ENCODE results near the gene CAPRIN2. TPM values are rescaled to one million over a fixed set of nuclear protein-coding genes. Genes with fewer than 3 reads are reported as not detected.

The CAPRIN2 gene
- total and polyA plus RNA-seq, 2 of the 8 experiments (the other 6 are each of a cell fraction or from before 2014, with no cell fraction given): 24.8 to 52.0 TPM

DNA sequence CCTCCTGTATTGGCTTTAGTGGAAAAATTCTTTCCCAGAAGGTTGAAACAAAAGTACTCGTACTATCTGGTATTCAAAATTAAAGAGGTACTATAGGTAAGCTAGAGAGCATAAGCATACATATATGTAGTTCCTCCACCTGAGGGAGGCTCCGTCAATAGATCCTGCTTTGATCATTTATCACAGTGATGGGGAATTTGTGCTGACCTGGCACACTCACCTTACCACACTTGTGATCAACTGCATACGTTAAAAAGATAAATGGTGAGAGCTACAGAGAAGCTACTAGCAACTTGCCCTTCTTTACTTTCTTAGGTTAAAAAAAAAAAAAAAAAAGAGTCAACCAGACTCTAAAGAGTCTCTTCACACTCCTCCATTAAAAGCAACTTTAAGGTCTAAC is 2.5 kb downstream of the CAPRIN2 start:
- peaks cover 0 to 68% of the 10 kb centered on the region in 2 experiments; a peak in 3 of 4 replicates for H3K79me2 ChIP-seq (ENCODE audit: control insufficient read depth in 1 of 2, insufficient read depth in 2 of 2, low read length in 2 of 2)
- H3K18ac ChIP-seq (ENCODE audit: extremely low read depth, low read length): no peak overlapping the region
- no peak overlapping the region for H4K5ac ChIP-seq (ENCODE audit: insufficient read length, low read depth, low read length)
- H3K27ac ChIP-seq (ENCODE audit: low read depth, low read length): no peak overlapping the region
- no peaks in the 10 kb centered on the region; the same call in 1 of the 2 replicates for H3K79me1 ChIP-seq (ENCODE audit: low read depth, low read length)
- no peak overlapping the region for H2AK5ac ChIP-seq (ENCODE audit: low read depth, low read length)
- H4K91ac ChIP-seq (replicated peaks; ENCODE audit: insufficient read length, low read length): no peak overlapping the region
- no peak overlapping the region for H3K56ac ChIP-seq (replicated peaks; ENCODE audit: insufficient read length, low read depth, low read length)
- DNase-seq (ENCODE audit: low read depth in 1 of 2, low spot score in 2 of 2) (no peak), FAIRE-seq (no peak)
- H3K9me3 ChIP-seq (ENCODE audit: insufficient read depth in 2 of 2, low read depth in 1 of 2, low read length in 1 of 2): no peaks in the 10 kb centered on the region; a peak in 1 of 4 replicates
- H4K8ac ChIP-seq (ENCODE audit: extremely low read depth, insufficient read depth, low read length): no peak overlapping the region
- no peak overlapping the region for H2BK20ac ChIP-seq (ENCODE audit: low read length)
- H3K9ac ChIP-seq (replicated peaks in 1 of 4; ENCODE audit: extremely low read depth in 1 of 4, low read depth in 3 of 4, low read length in 3 of 4): 0 out of 7 replicates have a peak overlapping the region, but pooled peaks of 1 of the 4 experiments have one; percentile 45
- ChIA-PET POLR2A (ENCODE audit: partially characterized antibody) (interaction anchor here (1.1 to 3.7 kb wide), 3 partner anchors 41 to 57 kb away, joined by 3 to 22 read pairs (median 17); partner anchors contain the start of gene IPO8), CTCF (ENCODE audit: partially characterized antibody) (interaction anchor here (1.0 to 3.7 kb wide), 7 partner anchors 8 to 76 kb away, joined by 3 to 30 read pairs (median 13); no protein-coding TSS in a partner anchor)
- peaks cover 10% of the 10 kb centered on the region for H3K23me2 ChIP-seq (ENCODE audit: low read depth, low read length)
- no peak overlapping the region for H2BK15ac ChIP-seq (ENCODE audit: low read length)
- no peak overlapping the region for H2BK12ac ChIP-seq (ENCODE audit: low read depth, low read length)
- no peak overlapping the region for H3K4ac ChIP-seq (replicated peaks; ENCODE audit: insufficient read length, low read depth, low read length)
- TF ChIP-seq NRF1 (IDR thresholded peaks at IDR 0.05; ENCODE audit: low read depth, low read length) (no peak), RXRA (IDR thresholded peaks at IDR 0.05; ENCODE audit: insufficient read depth, low read depth, low read length) (no peak), GTF2F1 (IDR thresholded peaks at IDR 0.05; ENCODE audit: borderline replicate concordance, low read depth, low read length) (no peak), ASH2L (IDR thresholded peaks at IDR 0.05; ENCODE audit: low read length) (no peak), SIX5 (IDR thresholded peaks at IDR 0.05; ENCODE audit: low read depth, low read length) (no peak), ATF2 (IDR thresholded peaks at IDR 0.05; ENCODE audit: low read length) (no peak)
- no peaks in the 10 kb centered on the region for H3K27me3 ChIP-seq (replicated peaks in 1 of 4; ENCODE audit: control insufficient read depth in 3 of 4, extremely low read depth in 1 of 4, insufficient read depth in 3 of 4, low read length in 3 of 4)
- no peak overlapping the region for H2AFZ ChIP-seq (ENCODE audit: low read length)
- H3K4me1 ChIP-seq (replicated peaks in 1 of 4; ENCODE audit: control insufficient read depth in 3 of 4, insufficient read depth in 4 of 4, low read length in 3 of 4): peaks cover 3 to 6% (median 4%) of the 10 kb centered on the region in 4 experiments; a peak in 5 of 7 replicates
- H2BK120ac ChIP-seq (replicated peaks; ENCODE audit: low read depth, low read length): no peak overlapping the region
- no peak overlapping the region for H3K14ac ChIP-seq (ENCODE audit: insufficient read length)
- no peaks in the 10 kb centered on the region for H4K20me1 ChIP-seq (replicated peaks in 1 of 2; ENCODE audit: control insufficient read depth in 1 of 2, insufficient read depth in 2 of 2, low read length in 2 of 2)
- H3K4me2 ChIP-seq (ENCODE audit: insufficient read depth in 1 of 2, low read depth in 2 of 2, low read length in 2 of 2): peak overlapping the region; percentile 80 to 97; a peak in 3 of 4 replicates
- H3K4me3 ChIP-seq (ENCODE audit: extremely low read depth in 1 of 4, insufficient read depth in 2 of 4, low read depth in 3 of 4, low read length in 4 of 4): peak overlapping the region in 2 of 4 experiments; percentile 23 to 98; a peak in 2 of 8 replicates
- H2BK5ac ChIP-seq (ENCODE audit: low read depth, low read length): no peak overlapping the region; the same call in 1 of the 2 replicates
- no peak overlapping the region for H3K23ac ChIP-seq (ENCODE audit: insufficient read length)
- peaks cover 0 to 26% (median 8%) of the 10 kb centered on the region in 4 experiments; a peak in 4 of 8 replicates for H3K36me3 ChIP-seq (ENCODE audit: control insufficient read depth in 2 of 4, insufficient read depth in 4 of 4, low read length in 3 of 4)
- WGBS, 2 experiments (ENCODE audit: extremely low coverage in 1 of 2, insufficient coverage in 1 of 2, insufficient read length in 1 of 2, insufficient replicate concordance in 2 of 2, low coverage in 1 of 2, low lambda C conversion rate in 2 of 2, missing lambda C conversion rate in 1 of 2): 73% methylated on average over 3 of the region's 3 CpGs; no CpG with 5 or more reads in 1 of the 2 experiments

Data from H1 (cell line).